H1 (cell line): Measurements from ENCODE around the gene RAB1B. TPM values are rescaled to one million over a fixed set of nuclear protein-coding genes. Genes with fewer than 3 reads are reported as not detected.
A peak's percentile ranks its signal among the peaks of the same experiment; 100 is the strongest.

ENCODE experiments used
- ASH2L ChIP-seq: fragments of 200-600, 300-600 bp; sonication (generic); IDR thresholded peaks from one replicate; pipeline ENCODE4 v1.7.1; 2017; ENCODE audit warnings: low read length
- CBX8 ChIP-seq: fragments of 300-800, 300-1000 bp; sonication (generic); IDR thresholded peaks from 2 replicates; pipeline ENCODE4 v1.7.1; 2016; ENCODE audit warnings: low read depth, low read length, borderline replicate concordance
- CEBPB ChIP-seq: IDR thresholded peaks from 2 replicates; pipeline ENCODE4 v1.6.1; 2012; ENCODE audit warnings: low read depth, low read length
- CHD7 ChIP-seq: fragments of 300-600 bp; sonication (generic); IDR thresholded peaks from 2 replicates; pipeline ENCODE4 v1.7.1; 2012; ENCODE audit warnings: low read length, moderate library complexity, mild to moderate bottlenecking, inconsistent platforms; ENCODE audit not compliant: insufficient replicate concordance
- HDAC2 ChIP-seq, 2 experiments: fragments of 300-600 bp in 1 of 2; sonication (generic) in 1 of 2; IDR thresholded peaks; 2 replicates each; pipeline ENCODE4 v1.6.1; 2011 to 2012; ENCODE audit warnings: low read depth in 2 of 2, low read length in 2 of 2, mild to moderate bottlenecking in 2 of 2, moderate library complexity in 2 of 2, borderline replicate concordance in 1 of 2, inconsistent platforms in 1 of 2
- PHF8 ChIP-seq: fragments of 200-600 bp; sonication (generic); conservative IDR thresholded peaks from 2 replicates; pipeline ENCODE4 v1.7.1; 2012; ENCODE audit warnings: low read depth, mild to moderate bottlenecking, inconsistent platforms, low read length, moderate library complexity
- TAF1 ChIP-seq: IDR thresholded peaks from 2 replicates; pipeline ENCODE4 v1.6.1; 2011; ENCODE audit warnings: mild to moderate bottlenecking, low read depth, low read length
- TEAD4 ChIP-seq: IDR thresholded peaks from 2 replicates; pipeline ENCODE4 v1.6.1; 2012; ENCODE audit warnings: low read depth, low read length, inconsistent platforms, mixed read lengths
- polyA plus RNA-seq, 7 experiments: library from polyadenylated mRNA; depleted of rRNA in 3 of 7; stranded (reverse) in 5 of 7; unstranded in 2 of 7; fragments of >200 nt in 5 of 7; fragments of 200-250 nt in 2 of 7; gene quantifications; 1 replicate in 5 of 7; 2 replicates in 1 of 7; 4 replicates in 1 of 7; pipeline versions ENCODE4 v1.2.1 to v1.2.3, GENCODE V29; 2011 to 2013; ENCODE audit warnings: missing spikeins in 2 of 7, mixed read lengths in 2 of 7
- total RNA-seq: library from RNA; stranded (reverse); fragmentation: NEBNext Ultra II Directional; extraction: Animal tissue kit (Norgen Biotek cat#: 25700); gene quantifications from 2 replicates; pipeline ENCODE4 v1.2.1, GENCODE V29; 2021
- TF ChIP-seq, protein P1 (sequence below): IDR thresholded peaks from 2 replicates; pipeline ENCODE4 v1.6.1; 2011; ENCODE audit warnings: low read length, improper control_type of control experiment

The RAB1B gene
- total and polyA plus RNA-seq, 2 of the 8 experiments (the other 6 are each of a cell fraction or from before 2014, with no cell fraction given) = 100 to 217 TPM

DNA sequence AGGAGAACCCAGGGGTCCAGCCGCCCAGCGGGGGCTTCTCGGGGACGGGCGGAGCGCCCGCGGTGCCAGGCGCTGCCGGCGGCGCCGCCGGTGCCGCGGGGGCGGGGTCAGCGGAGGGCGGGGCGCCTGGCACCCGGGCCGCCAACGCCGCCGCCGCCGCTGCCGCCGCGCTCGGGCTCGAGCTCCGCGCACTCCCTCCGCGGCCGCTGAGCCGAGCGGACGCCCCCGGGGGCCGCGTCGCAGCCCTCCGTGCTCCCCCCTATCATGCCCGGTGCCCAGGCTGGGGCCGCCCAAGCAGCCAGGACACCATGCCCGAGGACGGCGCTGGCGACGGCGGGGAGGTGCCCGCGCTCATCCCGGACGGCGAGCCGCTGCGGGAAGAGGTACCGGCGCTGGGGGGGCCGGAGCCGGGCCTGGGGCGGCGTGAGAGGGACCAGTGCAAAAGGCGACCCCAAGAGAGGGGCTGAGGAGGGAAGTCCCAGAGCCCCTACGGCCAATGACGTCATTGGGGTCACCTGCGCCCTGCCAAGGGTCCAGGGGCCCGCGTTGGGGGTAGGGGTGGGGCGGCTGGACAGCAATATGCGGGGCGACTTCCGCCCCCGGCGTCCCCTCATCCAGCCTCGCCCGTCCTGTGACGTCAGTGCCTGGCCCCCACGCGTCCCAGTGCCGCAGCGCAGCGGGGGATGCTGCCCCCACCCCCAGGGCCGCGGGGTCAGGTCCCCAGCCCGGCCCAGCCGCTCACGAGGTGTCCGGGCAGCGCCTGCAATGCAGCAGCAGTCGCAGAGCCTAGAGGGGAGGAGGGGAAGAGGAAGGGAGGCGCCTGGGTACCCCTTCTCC, 23.5 kb downstream of the RAB1B start, which contains the start of gene TMEM151A (continued):
- TF ChIP-seq CHD7 (no peak), PHF8 (no peak), CEBPB (no peak), CBX8 (no peak), TAF1 (no peak), ASH2L (peak; percentile 33), TEAD4 (no peak), HDAC2 (IDR thresholded peaks at IDR 0.05; ENCODE audit: borderline replicate concordance in 1 of 2, low read depth in 2 of 2, low read length in 2 of 2) (no peak)
- TF ChIP-seq, protein P1, sequence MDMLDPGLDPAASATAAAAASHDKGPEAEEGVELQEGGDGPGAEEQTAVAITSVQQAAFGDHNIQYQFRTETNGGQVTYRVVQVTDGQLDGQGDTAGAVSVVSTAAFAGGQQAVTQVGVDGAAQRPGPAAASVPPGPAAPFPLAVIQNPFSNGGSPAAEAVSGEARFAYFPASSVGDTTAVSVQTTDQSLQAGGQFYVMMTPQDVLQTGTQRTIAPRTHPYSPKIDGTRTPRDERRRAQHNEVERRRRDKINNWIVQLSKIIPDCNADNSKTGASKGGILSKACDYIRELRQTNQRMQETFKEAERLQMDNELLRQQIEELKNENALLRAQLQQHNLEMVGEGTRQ = no peak
